Measurements from ENCODE around the gene SRSF7.
"Not testable (repeated sequence)": the region's sequence is repeated elsewhere in the genome, so short reads cannot be mapped to it uniquely, and the experiment has no call there.

The SRSF7 gene

GRCh38 chr2:38750891-38751595 is at the start of gene SRSF7:
Gene SRSF7 (minus strand): TSS chr2:38751361. CDS start chr2:38751256, 105 bp downstream.
- peak; percentile 98 to 99 for DNase-seq

- DNase-seq: no peak
Measured at GRCh38 chr2:38797953-38798352, 46.8 kb upstream of the SRSF7 start.

GRCh38 chr2:38797250-38797676 is 46.1 kb upstream of the SRSF7 start:
- DNase-seq: no peak

GRCh38 chr2:38795016-38795415 is 43.9 kb upstream of the SRSF7 start:
- not testable (repeated sequence) for DNase-seq

DNA sequence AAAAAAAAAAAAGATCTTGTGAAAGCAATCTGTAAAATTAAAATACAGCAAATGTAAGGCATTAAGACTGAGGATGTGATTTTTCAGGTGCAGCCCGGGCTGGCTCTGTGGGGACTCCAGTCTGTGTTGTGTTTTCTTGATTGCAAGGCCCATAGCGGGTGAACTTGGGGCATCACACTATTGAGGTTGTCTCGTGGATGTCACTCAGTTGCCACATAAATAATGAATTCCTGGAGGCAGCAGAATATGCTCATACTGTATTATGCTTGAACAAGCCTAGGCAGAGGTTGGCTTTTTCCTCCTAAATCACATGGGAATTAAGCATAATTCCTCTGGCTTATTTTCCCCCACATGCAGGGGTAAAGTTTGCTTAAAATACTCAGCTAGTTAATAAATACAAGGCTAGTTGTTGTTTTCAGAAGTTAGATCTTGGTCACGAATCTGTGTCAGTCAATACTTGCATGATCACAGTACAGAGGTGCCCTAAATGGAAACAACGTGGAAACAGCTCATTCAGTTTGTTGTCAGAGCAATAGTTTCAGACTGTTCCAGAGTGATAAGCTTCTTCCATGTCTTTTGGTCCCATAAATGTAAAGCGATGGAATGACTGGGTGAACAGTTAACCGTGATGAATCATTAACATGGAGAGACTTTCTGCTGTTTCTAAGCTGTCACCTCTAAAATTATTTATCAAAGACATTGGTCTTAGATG is 43.2 kb upstream of the SRSF7 start:
- no peak for DNase-seq

DNA sequence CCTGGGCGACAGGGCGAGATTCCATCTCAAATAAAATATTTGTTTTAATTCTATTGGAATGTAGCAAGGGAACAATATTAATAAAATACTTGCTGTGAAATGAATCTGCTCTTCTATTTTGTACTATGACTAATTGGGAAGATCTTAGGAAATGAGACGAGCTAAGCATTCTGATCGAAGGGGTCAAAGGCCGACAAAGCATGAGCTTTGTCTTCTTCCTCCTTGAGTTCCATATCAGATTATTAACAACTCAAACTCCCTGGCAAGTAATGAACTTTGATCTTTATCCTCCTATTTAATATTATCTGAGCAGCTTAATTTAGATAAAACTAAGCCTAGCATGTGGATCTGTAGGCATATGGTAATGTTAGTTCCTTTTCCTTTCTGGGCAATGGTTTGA is 42.4 kb upstream of the SRSF7 start:
- DNase-seq: no peak

DNA sequence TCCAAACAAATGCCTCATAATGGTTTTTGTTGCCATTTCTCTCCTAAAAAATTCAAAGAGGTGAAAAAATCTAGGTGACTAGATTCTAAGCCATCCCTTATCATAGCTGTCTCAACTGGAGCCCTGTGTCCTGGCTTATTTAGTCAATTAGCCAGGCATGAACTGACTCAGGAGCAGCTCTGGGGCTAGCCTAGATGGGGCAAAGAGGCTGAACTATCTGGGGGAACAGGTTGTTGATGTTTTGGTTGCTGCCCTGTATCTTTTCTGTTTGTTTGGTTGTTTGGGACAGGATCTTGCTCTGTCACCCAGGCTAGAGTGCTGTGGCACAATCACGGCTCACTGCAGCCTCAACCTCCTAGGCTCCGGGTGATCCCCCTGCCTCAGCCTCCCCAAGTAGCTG is 41.6 kb upstream of the SRSF7 start:
- no peak for DNase-seq

DNA sequence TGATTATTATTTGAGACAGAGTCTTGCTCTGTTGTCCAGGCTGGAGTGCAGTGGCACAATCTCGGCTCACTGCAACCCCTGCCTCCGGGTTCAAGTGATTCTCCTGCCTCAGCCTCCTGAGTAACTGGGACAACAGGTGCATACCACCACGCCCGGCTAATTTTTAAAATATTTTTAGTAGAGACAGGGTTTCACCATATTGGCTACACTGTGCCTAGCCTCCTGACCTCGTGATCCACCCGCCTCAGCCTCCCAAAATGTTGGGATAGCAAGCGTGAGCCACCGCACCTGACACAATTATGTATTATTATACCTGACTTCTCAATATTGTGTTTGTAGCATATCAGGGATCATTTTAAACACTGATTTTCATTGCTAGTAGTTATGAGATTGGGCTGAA is 41.2 kb upstream of the SRSF7 start:
- not testable (repeated sequence) for DNase-seq

DNA sequence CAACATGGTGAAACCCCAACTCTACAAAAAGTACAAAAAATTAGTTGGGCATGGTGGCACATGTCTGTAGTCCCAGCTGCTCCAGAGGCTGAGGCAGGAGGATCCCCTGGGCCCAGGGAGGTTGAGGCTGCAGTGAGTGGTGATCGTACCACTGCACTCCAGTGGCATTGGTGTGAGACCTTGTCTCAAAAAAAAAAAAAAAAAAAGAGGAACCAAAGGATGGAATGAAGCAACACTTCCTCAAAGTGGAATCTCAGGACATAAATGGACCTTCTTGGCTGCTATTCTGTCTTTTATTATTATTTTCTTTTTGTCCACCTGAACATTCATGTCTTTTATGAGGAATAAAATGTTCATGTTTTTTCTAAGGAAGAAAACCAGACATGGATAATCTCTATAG is 40.6 kb upstream of the SRSF7 start:
- DNase-seq: no peak

DNA sequence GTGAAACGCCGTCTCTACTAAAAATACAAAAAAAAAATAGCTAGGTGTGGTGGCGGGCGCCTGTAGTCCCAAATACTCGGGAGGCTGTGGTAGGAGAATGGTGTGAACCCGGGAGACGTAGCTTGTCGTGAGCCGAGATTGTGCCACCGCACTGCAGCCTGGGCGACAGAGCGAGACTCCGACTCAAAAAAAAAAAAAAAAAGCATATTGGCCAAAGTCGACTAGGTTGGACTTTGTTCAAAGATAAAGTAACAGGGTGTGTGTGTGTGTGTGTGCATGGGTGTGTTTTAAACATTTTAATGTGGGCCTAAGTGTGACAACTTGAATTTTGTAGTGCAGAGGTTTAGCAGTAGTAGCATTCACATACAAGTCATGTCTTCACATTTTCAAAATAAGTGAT is 38.5 kb upstream of the SRSF7 start:
- DNase-seq: no peak

GRCh38 chr2:38788306-38788705 is 37.1 kb upstream of the SRSF7 start:
- no peak for DNase-seq

- no peak for DNase-seq
Measured at GRCh38 chr2:38783586-38783985, 32.4 kb upstream of the SRSF7 start.

DNA sequence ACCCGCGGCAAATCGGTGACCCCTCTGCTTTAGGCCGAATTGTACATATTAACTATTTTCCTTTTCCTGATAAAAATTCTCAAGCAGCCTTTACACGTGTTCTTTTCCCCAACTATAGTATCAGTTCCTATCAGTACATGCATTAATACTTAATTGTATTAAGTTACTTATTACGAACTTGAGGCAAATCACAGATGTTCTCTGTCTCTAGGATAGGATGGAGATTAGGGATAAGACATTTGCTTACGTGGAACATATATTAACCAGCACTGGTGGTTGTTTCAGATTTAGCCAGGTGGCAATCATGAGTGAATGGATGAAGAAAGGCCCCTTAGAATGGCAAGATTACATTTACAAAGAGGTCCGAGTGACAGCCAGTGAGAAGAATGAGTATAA is 27.5 kb upstream of the SRSF7 start:
- DNase-seq: no peak

GRCh38 chr2:38776531-38776930 is 25.4 kb upstream of the SRSF7 start:
- DNase-seq: no peak

DNA sequence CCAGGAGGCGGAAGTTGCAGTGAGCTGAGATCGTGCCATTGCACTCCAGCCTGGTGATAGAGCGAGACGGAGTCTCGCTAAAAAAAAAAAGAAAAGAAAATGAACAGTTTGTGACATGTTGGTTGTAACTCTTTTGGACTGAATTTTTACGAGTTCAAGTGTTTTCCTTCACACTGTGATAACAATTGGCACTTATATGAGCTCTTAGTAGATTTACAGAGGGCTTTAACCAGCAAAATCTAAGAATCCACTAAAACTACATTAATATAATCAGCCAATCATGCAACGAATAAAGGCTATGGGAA is 24.7 kb upstream of the SRSF7 start:
- DNase-seq: no peak

DNA sequence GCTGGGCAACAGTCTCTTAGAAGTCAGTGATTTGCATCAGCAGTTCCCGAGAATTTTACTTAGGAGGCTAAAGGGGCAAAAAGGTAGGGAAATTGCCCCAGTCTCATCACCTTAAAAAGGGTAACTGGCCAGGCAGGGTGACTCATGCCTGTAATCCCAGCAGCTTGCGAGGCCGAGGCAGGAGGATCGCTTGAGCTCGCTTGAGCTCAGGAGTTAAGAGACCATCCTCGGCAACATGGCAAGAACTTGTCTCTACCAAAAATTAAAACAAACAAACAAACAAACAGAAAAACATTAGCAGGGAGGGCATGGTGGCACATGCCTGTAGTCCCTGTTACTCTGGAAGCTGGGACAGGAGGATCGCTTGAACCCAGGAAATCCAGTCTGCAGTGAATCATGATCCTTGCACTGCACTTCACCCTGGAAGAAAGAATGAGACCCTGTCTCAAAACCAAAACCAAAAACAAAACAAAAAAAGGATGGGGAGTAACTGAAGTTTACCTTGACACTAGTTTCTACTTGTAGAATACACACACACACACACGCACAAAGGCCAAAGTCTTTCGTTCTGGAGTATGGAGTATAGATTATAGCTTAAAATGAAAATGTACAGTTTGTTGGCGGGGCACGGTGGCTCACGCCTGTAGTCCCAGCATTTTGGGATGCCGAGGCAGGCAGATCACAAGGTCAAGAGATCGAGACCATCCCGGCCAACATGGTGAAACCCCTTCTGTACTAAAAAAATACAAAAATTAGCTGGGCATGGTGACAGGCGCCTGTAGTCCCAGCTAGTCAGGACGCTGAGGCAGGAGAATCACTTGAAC is 24.1 kb upstream of the SRSF7 start:
- DNase-seq: no peak

- DNase-seq: no peak
Measured at GRCh38 chr2:38771632-38772031, 20.5 kb upstream of the SRSF7 start.

DNA sequence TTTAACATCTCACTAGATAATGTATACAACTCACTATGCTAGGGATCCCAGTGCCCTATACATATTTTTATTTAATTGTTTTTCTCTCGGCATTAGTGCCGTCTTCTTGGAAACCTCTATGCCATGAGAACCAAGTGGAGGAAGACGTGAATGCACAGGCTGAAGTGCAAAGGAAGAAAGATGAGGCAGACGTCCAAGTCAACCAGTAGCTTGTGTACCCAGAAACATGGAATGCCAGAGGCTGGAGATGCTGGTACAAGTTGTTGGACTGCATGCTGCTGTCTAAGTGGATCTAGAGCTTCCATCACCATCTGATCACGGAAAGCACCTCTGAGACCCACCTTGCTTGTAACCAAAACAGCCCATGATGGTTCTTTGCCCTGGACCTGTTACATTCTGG is 14.4 kb upstream of the SRSF7 start:
- DNase-seq: no peak

DNA sequence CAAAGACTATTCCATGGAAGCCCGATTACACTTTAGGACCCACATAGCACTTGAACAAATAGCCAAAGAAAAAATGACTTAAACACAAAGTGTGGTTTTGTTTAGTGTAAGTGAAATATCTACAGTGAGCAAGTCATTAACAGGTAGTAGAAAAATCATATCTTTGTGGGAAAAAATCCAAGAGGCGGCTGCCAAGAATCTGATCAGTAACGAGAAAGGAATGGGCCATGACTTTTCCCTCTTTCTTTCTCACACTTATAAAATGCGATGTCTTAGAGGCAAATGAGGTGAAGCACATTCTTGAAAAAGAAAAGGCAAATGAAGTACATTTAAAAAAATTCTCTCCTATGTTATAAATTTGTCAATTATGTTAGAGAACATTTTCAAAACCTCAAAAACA is 14.0 kb upstream of the SRSF7 start:
- DNase-seq: no peak

- DNase-seq: no peak
Measured at GRCh38 chr2:38763728-38764127, 12.6 kb upstream of the SRSF7 start.

- DNase-seq: no peak
Measured at GRCh38 chr2:38763228-38763627, 12.1 kb upstream of the SRSF7 start.

- not testable (repeated sequence) for DNase-seq
Measured at GRCh38 chr2:38755891-38756290, 4.7 kb upstream of the SRSF7 start.

DNA sequence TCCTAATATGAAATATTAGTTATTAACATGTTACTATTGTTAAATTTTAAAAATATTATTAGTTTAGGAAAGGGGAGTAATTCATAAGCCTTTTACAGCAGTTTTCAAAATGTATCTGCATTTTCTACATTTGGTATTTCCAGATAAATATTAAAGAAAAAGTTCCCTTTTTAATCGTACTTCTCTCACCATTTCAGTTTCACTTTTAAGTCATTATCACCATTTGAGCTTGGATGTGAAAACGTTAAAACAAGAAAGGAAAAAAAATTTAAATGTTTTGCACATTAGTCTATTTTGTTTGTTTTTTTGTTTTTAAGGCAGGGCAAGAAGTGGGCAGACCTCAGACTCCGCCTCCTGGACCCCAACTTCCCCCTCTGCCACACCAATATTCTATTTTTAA is 3.3 kb upstream of the SRSF7 start:
- DNase-seq: no peak

- DNase-seq: no peak
Measured at GRCh38 chr2:38754049-38754448, 2.9 kb upstream of the SRSF7 start.

Measured in stimulated activated CD4-positive, alpha-beta T cell treated with anti-CD3 and anti-CD28 coated beads, Interleukin-2, amount 100 ng/mL, for 48 hours (primary cell).